ENCODE measurements around the gene ZC3H18. TPM values are rescaled to one million over a fixed set of nuclear protein-coding genes. Genes with fewer than 3 reads are reported as not detected.

Gene ZC3H18
- total and polyA plus RNA-seq, 2 of the 4 experiments (the other 2 are of a cell fraction) = 3.4 to 21.3 TPM

- H2BK5ac ChIP-seq (ENCODE audit: low read depth, low read length, poor library complexity, severe bottlenecking) = no peak overlapping the region
- H2BK15ac ChIP-seq (ENCODE audit: low read depth, low read length) = no peak overlapping the region
- no peak overlapping the region for H3K56ac ChIP-seq (ENCODE audit: extremely low read depth, insufficient read depth, low read length)
- 0 out of 4 replicates have a peak, but pooled peaks cover 0 to 2% of the 10 kb centered on the region in 2 experiments for H3K79me1 ChIP-seq (ENCODE audit: low read depth in 1 of 2, low read length in 2 of 2)
- H4K5ac ChIP-seq (ENCODE audit: low read depth, low read length) = no peak overlapping the region
- WGBS, 2 experiments (ENCODE audit: extremely low coverage in 2 of 2, insufficient read length in 1 of 2) = 90% methylated on average over 2 of the region's 10 CpGs; no CpG with 5 or more reads in 1 of the 2 experiments
- no peak overlapping the region for H2BK20ac ChIP-seq (ENCODE audit: low read depth, low read length)
- H3K36me3 ChIP-seq (ENCODE audit: control insufficient read depth, insufficient read depth, low read length) = peaks cover 7% of the 10 kb centered on the region; the same call in 1 of the 2 replicates
- no peaks in the 10 kb centered on the region for H3K9me1 ChIP-seq (ENCODE audit: insufficient read depth, low read length)
- H2BK120ac ChIP-seq (ENCODE audit: low read depth, low read length) = no peak overlapping the region
- no peak overlapping the region for H3K4me3 ChIP-seq (ENCODE audit: insufficient read depth, low read depth, low read length)
- ChIA-PET POLR2A (ENCODE audit: unreplicated experiment) (no interaction called here), CTCF (no interaction called here)
- in situ Hi-C loops (cut with MboI; ENCODE audit: low sequenced_read_pairs) = no loop called here
- H3K4me2 ChIP-seq (ENCODE audit: low read depth, low read length) = no peak overlapping the region
- no peaks in the 10 kb centered on the region for H3K27me3 ChIP-seq (ENCODE audit: control insufficient read depth, insufficient read depth, low read length)
- no TSS peak for BruUV-seq (replicated peaks)
- no peaks in the 10 kb centered on the region for H3K4me1 ChIP-seq (ENCODE audit: control insufficient read depth, insufficient read depth, low read length)
- intact Hi-C loops (cut with micrococcal nuclease) = no loop called here
- dilution Hi-C loops (cut with HindIII; ENCODE audit: low sequenced_read_pairs, unreplicated experiment) = no loop called here
- TF ChIP-seq ELK1 (IDR thresholded peaks at IDR 0.05; ENCODE audit: borderline replicate concordance, low read depth, low read length) (no peak), CEBPB (IDR thresholded peaks at IDR 0.05; ENCODE audit: low read depth, low read length) (no peak), MAFK (IDR thresholded peaks at IDR 0.05; ENCODE audit: low read depth, low read length) (no peak), NFE2L2 (IDR thresholded peaks at IDR 0.05; ENCODE audit: low read depth, low read length) (no peak), CHD1 (IDR thresholded peaks at IDR 0.05; ENCODE audit: low read depth, low read length) (no peak)
- TF ChIP-seq, protein P1, sequence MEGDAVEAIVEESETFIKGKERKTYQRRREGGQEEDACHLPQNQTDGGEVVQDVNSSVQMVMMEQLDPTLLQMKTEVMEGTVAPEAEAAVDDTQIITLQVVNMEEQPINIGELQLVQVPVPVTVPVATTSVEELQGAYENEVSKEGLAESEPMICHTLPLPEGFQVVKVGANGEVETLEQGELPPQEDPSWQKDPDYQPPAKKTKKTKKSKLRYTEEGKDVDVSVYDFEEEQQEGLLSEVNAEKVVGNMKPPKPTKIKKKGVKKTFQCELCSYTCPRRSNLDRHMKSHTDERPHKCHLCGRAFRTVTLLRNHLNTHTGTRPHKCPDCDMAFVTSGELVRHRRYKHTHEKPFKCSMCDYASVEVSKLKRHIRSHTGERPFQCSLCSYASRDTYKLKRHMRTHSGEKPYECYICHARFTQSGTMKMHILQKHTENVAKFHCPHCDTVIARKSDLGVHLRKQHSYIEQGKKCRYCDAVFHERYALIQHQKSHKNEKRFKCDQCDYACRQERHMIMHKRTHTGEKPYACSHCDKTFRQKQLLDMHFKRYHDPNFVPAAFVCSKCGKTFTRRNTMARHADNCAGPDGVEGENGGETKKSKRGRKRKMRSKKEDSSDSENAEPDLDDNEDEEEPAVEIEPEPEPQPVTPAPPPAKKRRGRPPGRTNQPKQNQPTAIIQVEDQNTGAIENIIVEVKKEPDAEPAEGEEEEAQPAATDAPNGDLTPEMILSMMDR (conservative IDR thresholded peaks at IDR 0.05; ENCODE audit: low read depth, low read length) = no peak
- H3K9ac ChIP-seq (ENCODE audit: low read depth, low read length) = no peak overlapping the region
- H2AK5ac ChIP-seq (ENCODE audit: low read depth, low read length) = no peak overlapping the region
- peak overlapping the region; percentile 8 for H2AK9ac ChIP-seq (replicated peaks; ENCODE audit: low read depth, low read length, poor library complexity)
- DNase-seq = no peak
- no peaks in the 10 kb centered on the region for H4K20me1 ChIP-seq (ENCODE audit: insufficient read depth, low read length)
- no peak overlapping the region for H2AFZ ChIP-seq (replicated peaks; ENCODE audit: low read length, poor library complexity)
- no peak for ATAC-seq (ENCODE audit: low read depth)
- H4K91ac ChIP-seq (ENCODE audit: insufficient read depth, low read depth, low read length) = no peak overlapping the region
- no peak overlapping the region for H3K18ac ChIP-seq (ENCODE audit: low read depth, low read length)
- H3K4ac ChIP-seq (ENCODE audit: low read depth, low read length) = no peak overlapping the region
- H3K9me3 ChIP-seq (ENCODE audit: control insufficient read depth, insufficient read depth, low read length) = no peaks in the 10 kb centered on the region
- H4K8ac ChIP-seq (ENCODE audit: low read depth in 2 of 2, low read length in 2 of 2) = no peak overlapping the region
- no peak overlapping the region for H3K27ac ChIP-seq (ENCODE audit: insufficient read depth, low read length)
- no peak overlapping the region for H3K23ac ChIP-seq (ENCODE audit: low read depth, low read length)
- no peak overlapping the region for H3K14ac ChIP-seq (replicated peaks; ENCODE audit: low read depth, low read length)
Measured at GRCh38 chr16:88669980-88670379, 99.8 kb downstream of the ZC3H18 start.
